ENCODE results near the gene SPRY2. TPM values are rescaled to one million over a fixed set of nuclear protein-coding genes. Genes with fewer than 3 reads are reported as not detected.

SPRY2 gene
- total and polyA plus RNA-seq, 2 of the 13 experiments (the other 11 are each of a cell fraction or from before 2014, with no cell fraction given): 7.4 to 25.1 TPM

DNA sequence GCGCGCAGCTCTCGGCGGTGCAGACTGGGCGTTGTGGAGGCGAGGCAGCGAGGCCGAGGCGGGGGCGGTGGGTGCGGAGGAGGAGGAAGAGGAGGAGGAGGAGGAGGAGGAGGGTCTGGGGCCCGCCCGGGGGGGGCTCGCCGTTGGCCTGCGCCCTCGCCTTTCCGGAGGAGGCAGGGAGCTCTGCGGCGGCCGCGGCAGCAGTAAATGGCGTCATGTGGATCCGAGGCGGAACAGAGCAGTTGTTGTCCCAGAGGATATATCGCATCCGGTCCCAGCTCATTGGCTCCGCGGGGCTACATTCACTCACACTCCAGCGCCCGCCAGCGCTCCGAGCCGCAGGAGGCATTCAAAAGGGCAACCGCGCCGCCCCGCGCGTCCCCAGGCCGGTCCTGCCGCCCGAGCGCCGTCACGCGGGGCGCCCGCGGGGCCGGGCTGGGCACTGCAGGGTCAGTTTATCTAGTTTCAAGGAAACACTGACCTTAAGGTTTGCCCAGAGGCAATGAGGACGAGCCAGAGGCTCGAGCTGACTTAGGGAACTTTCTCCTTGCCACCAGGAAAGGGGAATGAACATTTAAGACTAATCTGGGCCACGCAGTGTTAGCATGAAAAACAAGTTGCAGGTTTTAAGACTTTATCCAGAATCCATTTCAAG is at the start of gene SPRY2 (continued):
- TF ChIP-seq, protein P1, sequence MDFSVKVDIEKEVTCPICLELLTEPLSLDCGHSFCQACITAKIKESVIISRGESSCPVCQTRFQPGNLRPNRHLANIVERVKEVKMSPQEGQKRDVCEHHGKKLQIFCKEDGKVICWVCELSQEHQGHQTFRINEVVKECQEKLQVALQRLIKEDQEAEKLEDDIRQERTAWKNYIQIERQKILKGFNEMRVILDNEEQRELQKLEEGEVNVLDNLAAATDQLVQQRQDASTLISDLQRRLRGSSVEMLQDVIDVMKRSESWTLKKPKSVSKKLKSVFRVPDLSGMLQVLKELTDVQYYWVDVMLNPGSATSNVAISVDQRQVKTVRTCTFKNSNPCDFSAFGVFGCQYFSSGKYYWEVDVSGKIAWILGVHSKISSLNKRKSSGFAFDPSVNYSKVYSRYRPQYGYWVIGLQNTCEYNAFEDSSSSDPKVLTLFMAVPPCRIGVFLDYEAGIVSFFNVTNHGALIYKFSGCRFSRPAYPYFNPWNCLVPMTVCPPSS (IDR thresholded peaks at IDR 0.05): no peak
- TF ChIP-seq EP300 (IDR thresholded peaks at IDR 0.05; ENCODE audit: low read depth in 2 of 2, low read length in 2 of 2) (peak in 1 of 2 experiments; percentile 29; a peak in 1 of 4 replicates), EP300 (CRISPR knock-in tag; IDR thresholded peaks at IDR 0.05; ENCODE audit: borderline replicate concordance) (no peak), SP1 (IDR thresholded peaks at IDR 0.05) (no peak), SP1 (CRISPR knock-in tag; IDR thresholded peaks at IDR 0.05) (no peak), SOX6 (IDR thresholded peaks at IDR 0.05) (no peak), SOX6 (CRISPR knock-in tag; IDR thresholded peaks at IDR 0.05) (peak; percentile 63), ZNF543 (CRISPR knock-in tag; IDR thresholded peaks at IDR 0.05) (no peak), RFXAP (CRISPR knock-in tag; IDR thresholded peaks at IDR 0.05; ENCODE audit: borderline replicate concordance) (peak; percentile 60; the same call in 1 of the 2 replicates), SOX13 (IDR thresholded peaks at IDR 0.05) (no peak), SOX13 (CRISPR knock-in tag; conservative IDR thresholded peaks at IDR 0.05 in 1 of 2, IDR thresholded peaks at IDR 0.05 in 1 of 2) (peak in 1 of 2 experiments; percentile 39; a peak in 2 of 4 replicates), PHF20 (CRISPR knock-in tag; IDR thresholded peaks at IDR 0.05) (peak; percentile 50; the same call in 1 of the 2 replicates), ELF3 (CRISPR knock-in tag; IDR thresholded peaks at IDR 0.05) (peak; percentile 78; the same call in 1 of the 2 replicates), ZBTB21 (CRISPR knock-in tag; IDR thresholded peaks at IDR 0.05) (peak; percentile 65; the same call in 1 of the 2 replicates)
- TF ChIP-seq, protein P2, sequence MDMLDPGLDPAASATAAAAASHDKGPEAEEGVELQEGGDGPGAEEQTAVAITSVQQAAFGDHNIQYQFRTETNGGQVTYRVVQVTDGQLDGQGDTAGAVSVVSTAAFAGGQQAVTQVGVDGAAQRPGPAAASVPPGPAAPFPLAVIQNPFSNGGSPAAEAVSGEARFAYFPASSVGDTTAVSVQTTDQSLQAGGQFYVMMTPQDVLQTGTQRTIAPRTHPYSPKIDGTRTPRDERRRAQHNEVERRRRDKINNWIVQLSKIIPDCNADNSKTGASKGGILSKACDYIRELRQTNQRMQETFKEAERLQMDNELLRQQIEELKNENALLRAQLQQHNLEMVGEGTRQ (IDR thresholded peaks at IDR 0.05; ENCODE audit: low read depth, low read length): no peak
- TF ChIP-seq, protein P2 (CRISPR knock-in tag; IDR thresholded peaks at IDR 0.05; ENCODE audit: borderline replicate concordance): no peak; the same call in 1 of the 2 replicates
- TF ChIP-seq, protein P3, sequence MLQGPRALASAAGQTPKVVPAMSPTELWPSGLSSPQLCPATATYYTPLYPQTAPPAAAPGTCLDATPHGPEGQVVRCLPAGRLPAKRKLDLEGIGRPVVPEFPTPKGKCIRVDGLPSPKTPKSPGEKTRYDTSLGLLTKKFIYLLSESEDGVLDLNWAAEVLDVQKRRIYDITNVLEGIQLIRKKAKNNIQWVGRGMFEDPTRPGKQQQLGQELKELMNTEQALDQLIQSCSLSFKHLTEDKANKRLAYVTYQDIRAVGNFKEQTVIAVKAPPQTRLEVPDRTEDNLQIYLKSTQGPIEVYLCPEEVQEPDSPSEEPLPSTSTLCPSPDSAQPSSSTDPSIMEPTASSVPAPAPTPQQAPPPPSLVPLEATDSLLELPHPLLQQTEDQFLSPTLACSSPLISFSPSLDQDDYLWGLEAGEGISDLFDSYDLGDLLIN (CRISPR knock-in tag; IDR thresholded peaks at IDR 0.05; ENCODE audit: borderline replicate concordance): peak; percentile 39; the same call in 1 of the 2 replicates
- TF ChIP-seq, protein P4, sequence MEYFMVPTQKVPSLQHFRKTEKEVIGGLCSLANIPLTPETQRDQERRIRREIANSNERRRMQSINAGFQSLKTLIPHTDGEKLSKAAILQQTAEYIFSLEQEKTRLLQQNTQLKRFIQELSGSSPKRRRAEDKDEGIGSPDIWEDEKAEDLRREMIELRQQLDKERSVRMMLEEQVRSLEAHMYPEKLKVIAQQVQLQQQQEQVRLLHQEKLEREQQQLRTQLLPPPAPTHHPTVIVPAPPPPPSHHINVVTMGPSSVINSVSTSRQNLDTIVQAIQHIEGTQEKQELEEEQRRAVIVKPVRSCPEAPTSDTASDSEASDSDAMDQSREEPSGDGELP (IDR thresholded peaks at IDR 0.05; ENCODE audit: borderline replicate concordance, low read depth): peak; percentile 52; the same call in 1 of the 2 replicates
- TF ChIP-seq, protein P5, sequence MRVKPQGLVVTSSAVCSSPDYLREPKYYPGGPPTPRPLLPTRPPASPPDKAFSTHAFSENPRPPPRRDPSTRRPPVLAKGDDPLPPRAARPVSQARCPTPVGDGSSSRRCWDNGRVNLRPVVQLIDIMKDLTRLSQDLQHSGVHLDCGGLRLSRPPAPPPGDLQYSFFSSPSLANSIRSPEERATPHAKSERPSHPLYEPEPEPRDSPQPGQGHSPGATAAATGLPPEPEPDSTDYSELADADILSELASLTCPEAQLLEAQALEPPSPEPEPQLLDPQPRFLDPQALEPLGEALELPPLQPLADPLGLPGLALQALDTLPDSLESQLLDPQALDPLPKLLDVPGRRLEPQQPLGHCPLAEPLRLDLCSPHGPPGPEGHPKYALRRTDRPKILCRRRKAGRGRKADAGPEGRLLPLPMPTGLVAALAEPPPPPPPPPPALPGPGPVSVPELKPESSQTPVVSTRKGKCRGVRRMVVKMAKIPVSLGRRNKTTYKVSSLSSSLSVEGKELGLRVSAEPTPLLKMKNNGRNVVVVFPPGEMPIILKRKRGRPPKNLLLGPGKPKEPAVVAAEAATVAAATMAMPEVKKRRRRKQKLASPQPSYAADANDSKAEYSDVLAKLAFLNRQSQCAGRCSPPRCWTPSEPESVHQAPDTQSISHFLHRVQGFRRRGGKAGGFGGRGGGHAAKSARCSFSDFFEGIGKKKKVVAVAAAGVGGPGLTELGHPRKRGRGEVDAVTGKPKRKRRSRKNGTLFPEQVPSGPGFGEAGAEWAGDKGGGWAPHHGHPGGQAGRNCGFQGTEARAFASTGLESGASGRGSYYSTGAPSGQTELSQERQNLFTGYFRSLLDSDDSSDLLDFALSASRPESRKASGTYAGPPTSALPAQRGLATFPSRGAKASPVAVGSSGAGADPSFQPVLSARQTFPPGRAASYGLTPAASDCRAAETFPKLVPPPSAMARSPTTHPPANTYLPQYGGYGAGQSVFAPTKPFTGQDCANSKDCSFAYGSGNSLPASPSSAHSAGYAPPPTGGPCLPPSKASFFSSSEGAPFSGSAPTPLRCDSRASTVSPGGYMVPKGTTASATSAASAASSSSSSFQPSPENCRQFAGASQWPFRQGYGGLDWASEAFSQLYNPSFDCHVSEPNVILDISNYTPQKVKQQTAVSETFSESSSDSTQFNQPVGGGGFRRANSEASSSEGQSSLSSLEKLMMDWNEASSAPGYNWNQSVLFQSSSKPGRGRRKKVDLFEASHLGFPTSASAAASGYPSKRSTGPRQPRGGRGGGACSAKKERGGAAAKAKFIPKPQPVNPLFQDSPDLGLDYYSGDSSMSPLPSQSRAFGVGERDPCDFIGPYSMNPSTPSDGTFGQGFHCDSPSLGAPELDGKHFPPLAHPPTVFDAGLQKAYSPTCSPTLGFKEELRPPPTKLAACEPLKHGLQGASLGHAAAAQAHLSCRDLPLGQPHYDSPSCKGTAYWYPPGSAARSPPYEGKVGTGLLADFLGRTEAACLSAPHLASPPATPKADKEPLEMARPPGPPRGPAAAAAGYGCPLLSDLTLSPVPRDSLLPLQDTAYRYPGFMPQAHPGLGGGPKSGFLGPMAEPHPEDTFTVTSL (CRISPR knock-in tag; IDR thresholded peaks at IDR 0.05; ENCODE audit: borderline replicate concordance): no peak; the same call in 1 of the 2 replicates

Data from HepG2 (cell line).